Measurements from ENCODE around the gene ZNF587.

- no peak for TF ChIP-seq POLR2AphosphoS5 (IDR thresholded peaks at IDR 0.05; ENCODE audit: insufficient read depth in 1 of 2, low read depth in 1 of 2)
- no peak for TF ChIP-seq POLR2A (IDR thresholded peaks at IDR 0.05)
These were observed 37.7 kb downstream of the ZNF587 start for GRCh38 chr19:57887195-57887941.
